Muscle of arm (tissue), 12 donors: Measurements from ENCODE around the gene NDST1. TPM values are rescaled to one million over a fixed set of nuclear protein-coding genes. Genes with fewer than 3 reads are reported as not detected.

Experiments used
- DNase-seq: peaks from one replicate; pipeline ENCODE4 v3.0.0-alpha.2; 2013
- polyA plus RNA-seq, 12 donors: library from polyadenylated mRNA; unstranded; fragments of 120-200 nt; gene quantifications; one replicate each; pipeline ENCODE4 v1.2.1, GENCODE V29; 2013; ENCODE audit not compliant: insufficient read length in 12 of 12

The NDST1 gene
- polyA plus RNA-seq, 12 donors, result 40.2 to 56.1 (median 46.8) TPM; not detected in 1

DNA sequence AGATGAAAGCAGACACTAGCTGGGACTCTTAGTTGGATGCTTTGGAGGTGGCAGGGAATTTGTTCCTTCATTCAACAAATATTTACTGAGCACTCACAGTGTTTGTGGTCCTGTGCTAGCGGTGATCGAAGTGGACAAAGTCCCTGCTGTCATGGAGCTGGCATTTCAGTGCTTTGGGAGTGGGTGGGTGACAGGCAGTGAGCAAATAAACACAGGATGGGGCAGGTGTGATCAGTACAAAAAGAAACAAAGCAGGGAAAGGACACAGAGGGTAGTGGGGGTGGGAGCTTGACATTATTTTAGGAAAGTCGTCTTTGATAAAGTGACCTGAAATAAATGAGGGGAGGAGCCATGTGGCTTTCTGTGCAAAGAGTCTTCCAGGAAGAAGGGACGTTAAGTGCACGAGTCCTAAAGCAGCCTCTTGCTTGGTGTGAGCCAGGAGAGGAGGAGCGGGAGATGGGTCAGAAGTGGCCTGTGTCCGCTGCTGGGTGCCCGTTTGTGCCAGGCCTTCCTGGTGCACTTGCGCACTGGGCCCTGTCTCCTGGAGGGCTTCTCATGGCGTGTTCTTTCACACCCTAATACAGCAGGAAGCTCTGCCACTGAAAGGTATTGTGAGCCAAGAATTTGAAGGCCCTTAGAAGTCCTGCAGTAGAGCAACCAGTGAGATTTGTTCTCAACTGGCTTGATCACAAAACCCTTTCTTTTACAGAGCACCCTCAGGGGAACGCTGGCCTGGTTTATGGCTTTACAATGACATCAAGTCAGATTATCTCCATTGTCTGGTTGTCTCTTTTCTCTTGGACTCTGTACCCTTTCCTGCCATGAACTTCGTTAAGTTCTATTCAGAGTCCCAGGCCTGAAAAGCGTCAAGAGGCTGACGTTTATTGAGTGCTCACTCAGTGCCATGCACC, 14.8 kb downstream of the NDST1 start:
- DNase-seq, result no peak

DNA sequence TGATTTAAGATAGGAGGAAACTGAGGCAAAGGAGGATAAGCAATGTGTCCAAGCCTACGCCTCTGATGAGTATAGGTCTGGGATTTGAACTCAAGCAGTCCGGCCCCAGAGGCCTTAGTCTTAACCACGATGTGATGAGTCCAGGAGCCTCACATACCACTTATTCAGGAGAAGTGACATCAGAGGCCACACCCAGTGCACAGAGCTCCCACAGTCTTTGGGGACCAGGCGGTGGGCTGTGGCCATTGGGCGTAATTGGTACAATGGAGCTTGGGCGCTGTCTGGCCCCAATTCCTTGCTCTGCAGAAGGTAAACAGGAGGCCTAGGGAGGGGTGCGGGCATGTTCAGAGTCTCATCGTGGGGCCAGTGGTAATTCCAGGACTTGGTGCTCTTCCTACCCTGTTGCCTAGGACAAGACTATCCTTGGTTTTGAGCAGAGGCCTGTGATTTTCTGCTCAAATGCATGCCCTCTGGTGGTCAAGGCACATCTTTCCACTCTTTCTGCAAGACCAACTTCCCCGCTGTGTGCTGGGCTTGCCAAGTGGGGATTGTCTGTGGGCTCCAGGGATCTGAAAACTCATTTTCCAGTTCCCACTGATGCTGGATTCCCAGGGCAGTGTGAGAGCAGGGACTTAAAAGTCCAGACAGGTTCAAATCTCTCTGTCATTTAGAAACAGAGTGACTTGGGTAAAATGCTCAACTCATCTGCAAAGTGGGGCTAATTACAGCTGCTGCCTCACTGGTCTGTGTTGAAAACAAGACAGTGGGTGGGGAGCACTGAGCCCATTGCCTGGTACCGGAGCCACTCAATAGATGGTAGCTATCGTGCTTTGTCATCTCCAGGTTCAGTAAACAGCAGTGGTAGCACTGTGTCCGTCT, 15.8 kb downstream of the NDST1 start:
- peak; percentile 57 for DNase-seq

DNA sequence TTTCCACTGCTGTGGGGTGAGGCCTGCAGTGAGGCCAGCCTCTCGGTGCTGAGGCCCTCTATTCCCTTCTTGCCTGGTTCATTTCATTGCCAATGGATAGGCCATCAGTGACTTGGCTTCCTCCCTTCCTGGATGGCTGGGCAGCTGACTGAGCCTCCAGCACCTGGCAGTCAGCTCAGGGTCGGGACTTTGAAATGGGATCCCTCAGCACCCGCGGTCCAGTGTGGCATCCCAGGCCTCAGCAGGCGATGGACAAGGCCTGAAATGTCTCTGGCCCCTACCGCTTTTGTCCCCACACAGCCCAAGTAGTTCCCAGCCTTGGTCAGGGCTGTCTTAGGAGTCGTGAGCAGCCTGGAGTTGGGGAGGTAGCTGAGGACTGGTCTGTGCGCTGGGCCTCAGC, 17.2 kb downstream of the NDST1 start:
- no peak for DNase-seq

DNA sequence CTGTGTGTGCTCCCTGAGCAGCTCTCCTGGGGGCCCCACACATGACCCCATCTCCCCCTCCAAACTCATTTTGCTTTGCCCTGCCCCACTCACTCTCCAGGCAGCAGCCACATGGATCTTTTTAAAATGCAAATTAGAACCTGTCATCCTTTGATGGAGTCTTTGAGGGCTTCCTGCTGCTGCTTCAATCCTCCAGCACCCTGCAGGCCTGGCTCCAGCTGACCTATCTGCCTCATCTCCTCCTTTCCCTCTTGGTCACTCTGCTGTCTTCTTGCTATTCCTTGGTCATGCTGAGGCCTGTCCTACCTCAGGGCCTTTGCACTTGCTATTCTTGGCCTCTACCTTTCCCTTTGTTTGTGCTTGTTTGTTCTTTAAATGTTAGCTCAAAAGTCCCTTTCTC, 17.9 kb downstream of the NDST1 start:
- no peak for DNase-seq

DNA sequence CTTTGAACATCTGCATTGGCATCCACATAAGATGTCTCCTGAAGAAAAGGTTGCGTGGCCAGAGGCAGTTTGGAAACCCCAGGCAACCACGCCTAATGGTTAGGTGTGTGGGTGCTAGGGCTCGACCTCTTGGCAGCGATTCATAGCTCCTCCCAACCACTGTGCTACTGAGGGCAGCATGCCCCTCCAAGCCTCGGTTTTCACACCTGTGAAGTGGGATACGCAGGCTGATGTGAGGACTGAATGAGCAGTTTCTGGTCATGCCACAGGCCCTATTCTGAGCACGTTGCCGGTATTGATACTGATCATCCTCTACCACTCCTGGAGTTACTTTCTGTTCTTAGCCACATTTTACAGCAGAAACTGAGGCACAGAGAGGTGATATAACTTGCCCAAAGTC, 19.1 kb downstream of the NDST1 start:
- no peak for DNase-seq

DNA sequence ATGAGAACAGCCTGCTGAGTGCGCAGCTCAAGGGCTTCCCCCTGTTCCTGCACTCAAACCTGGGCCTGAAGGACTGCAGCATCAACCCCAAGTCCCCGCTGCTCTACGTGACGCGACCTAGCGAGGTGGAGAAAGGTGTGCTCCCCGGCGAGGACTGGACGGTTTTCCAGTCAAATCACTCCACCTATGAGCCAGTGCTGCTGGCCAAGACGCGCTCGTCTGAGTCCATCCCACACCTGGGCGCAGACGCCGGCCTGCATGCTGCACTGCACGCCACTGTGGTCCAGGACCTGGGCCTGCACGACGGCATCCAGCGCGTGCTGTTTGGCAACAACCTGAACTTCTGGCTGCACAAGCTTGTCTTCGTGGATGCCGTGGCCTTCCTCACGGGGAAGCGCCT, 19.9 kb downstream of the NDST1 start:
- DNase-seq, result no peak

DNA sequence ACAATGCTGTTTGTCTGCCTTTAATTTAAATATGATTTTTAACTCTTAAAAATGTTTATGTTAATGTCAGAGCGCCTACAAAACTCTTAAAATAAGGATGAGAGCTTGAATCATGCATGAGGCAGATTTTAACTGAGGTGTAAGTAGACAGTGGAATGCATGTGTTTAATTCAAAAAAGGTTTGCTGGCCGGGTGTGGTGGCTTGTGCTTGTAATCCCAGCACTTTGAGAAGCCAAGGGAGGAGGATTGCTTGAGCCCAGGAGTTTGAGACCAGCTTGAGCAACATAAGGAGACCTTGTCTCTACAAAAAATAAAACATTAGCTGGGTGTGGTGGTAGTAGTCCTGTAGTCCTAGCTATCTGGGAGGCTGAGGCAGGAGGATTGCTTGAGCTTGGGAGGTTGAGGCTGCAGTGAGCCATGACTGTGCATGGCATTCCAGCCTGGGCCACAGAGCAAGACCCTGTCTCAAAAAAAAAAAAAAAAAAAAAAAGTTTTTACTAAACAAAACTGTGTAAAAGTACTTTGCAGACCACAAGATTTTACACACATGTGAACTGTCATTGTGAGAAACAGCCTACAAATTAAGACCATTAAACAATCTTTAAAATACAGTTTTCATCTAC, 21.1 kb downstream of the NDST1 start:
- DNase-seq, result no peak

DNA sequence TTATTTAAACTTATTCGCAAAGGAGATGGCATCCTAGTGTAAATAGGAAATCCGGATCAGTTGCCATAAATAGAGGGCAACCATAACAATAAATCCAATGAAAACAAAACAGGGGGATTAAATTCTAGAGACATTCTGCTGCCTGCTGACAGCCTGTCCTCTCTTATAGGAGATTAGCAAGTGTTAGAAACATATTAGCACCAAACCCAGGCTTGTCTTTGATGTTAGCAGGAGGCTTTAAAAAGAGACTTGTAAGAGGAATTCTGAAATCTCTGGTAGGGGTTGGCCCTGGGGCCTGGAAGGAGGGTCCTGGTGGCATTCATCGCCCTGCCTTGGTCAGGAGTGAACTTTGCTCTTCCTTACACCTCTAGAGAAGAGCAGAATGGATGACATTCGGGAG, 21.6 kb downstream of the NDST1 start:
- no peak for DNase-seq

DNA sequence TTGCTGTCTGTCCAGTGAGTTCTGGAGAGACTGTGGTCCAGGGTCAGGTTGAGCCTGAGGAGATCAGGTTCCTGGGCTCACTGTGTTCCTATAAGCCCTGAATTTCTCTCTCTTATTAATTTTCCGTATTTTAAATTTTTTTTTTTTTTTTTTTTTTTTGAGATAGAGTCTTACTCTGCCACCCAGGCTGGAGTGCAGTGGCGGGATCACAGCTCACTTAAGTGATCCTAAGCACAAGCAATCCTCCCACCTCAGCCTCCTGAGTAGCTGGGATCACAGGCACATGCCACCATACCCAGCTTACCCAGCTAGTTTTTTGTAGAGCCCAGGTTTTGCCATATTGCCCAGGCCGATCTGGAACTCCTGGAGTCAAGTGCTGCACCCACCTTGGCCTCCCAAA, 22.5 kb downstream of the NDST1 start:
- no peak for DNase-seq

DNA sequence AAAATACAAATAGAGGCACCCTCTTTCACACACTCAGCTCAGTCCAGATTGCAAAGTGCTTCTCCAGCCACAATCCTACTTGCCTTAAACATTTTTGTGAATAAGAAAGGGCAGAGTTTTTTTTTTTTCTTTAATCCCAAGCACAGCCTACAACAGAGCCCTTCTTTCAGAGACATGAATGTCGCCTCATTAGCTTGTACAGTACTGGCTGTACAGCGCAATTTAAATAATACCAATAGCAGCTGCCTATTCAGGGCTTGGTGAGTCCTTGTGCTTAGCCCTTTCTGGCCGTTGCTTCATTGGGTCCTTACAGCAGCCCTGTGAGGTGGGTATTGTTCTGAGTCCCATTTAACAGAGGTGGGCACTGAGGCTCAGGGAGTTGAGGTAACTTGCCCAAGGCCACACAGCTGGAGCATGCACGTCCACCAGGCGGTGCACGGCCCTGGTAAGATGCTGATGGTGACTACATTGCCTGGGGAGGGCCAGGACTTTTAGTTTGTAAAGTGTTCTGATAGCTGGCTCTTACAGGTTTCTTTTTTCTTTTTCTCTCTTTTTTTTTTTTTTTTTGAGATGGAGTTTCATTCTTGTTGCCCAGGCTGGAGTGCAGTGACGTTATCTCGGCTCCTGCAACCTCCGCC, 23.1 kb downstream of the NDST1 start:
- DNase-seq, result no peak

DNA sequence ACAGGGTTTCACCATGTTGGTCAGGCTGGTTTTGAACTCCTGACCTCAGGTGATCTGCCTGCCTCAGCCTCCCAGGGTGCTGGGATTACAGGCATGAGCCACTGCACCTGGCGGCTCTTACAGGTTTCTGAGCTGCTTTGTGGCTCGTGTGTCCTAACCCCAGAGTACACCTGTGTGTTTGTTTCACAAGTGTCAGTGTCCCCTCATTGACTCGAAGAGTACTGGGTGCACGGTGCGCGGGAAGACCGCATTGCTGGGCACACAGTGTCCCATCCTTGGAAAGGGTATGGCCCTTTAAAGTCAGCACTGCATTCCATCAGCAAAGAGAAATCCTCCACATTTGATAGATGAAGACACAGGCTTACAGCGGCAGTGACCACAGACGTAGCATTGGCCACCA, 23.8 kb downstream of the NDST1 start:
- no peak for DNase-seq

DNA sequence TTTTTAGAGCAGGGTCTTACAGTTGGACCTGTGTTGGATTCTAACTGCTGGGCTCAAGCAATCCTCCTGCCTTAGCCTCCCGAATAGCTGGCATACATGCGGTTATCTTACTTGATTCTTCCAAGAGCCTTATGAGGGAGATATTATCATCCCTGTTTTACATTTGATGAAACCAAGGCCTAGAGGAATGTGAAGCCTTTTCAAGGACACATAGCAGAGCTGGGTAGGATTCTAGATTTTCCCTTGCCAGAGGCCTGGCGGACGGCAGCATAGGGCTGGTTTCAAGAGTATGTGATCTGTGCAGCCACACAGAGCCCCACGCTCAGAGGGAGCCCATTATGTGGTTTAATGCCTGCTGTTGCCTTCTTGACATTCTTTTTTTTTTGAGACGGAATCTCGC, 24.2 kb downstream of the NDST1 start:
- no peak for DNase-seq

DNA sequence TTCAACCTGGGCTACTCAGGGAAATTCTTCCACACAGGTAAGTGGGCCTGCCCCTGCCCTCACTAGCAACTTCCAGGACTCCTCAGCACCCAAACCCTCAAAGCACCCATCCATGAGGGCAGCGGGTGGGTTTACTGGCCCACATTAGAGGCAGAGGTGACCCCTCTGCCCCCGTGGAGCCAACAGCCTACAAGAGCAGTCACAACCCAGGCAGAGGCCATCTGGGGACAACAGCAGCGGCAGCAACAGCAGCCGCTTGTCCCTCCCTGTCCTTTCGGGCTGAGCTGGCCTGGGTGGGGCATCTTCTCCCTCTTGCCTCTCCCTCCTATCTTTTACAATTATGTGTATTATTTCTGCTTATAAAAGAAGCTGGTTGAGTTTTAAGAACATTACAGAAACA, 25.1 kb downstream of the NDST1 start:
- DNase-seq, result no peak

DNA sequence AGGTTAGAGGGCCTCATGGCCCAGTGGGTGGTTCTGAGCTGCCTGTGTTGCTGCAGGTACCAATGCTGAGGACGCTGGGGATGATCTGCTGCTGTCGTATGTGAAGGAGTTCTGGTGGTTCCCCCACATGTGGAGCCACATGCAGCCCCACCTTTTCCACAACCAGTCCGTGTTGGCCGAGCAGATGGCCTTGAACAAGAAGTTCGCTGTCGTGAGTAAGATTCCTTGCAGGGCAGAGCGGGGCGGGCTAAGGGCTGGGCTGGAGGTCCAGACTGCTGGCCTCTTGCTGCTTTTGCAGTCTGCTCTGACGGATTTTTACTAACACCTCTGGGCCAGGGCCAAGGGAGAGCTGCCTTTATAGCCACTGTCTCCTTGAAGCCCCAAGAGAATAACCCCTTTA, 26.9 kb downstream of the NDST1 start:
- DNase-seq, result no peak

DNA sequence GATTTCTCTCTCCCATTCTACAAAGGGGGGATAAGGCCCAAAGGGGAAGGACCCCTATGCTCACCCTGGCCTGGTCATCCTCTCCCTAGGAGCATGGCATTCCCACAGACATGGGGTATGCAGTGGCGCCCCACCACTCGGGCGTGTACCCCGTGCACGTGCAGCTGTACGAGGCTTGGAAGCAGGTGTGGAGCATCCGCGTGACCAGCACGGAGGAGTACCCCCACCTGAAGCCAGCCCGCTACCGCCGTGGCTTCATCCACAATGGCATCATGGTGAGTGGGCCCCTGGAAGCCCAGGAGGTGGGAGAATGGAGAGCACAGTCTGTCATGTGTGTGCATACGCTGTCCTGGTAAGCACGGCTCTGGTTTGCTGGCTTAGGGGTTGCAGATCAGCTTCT, 27.7 kb downstream of the NDST1 start:
- DNase-seq, result no peak

DNA sequence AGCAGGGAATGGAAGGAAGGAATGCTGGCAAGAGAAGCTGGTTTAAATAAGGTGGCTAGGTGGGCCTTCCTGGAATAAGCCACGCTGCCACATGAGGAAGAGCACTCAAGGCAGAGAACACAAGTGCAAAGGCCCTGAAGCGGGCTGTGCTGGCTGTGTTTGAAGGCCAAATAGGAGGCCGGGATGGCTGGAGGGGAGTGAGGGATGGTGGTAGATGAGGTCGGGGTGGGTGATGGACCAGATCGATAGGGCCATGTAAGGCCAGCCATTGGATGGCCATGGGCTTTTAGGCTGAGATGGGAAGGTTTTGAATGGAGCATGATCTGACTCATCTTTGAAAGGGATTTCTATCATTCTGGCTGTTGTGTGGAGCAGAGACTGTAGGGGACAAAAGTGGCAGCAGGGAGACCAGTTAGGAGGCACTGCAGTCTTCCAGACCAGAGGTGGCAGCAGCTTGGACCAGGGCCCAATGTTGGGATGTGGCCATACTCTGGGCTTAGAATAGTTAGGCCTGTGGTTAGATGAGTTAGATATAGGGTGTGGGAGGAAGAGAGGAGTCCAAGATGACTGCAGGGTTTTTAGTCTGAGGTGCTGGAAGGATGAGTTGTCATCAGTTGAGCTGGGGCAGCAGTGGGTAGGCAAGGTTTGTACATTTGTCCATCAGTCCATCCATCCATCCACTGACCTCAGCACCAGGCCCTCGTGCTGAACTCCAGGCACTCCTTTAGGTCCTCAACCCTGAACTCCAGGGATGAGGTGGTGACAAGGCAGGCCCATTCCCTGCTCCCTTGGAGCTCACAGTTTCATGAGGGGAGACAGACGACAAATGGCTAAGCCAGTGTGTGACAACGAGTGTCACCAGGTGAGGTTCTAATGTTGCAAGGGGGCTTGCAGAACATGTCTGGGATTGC, 30.3 kb downstream of the NDST1 start:
- DNase-seq, result no peak

DNA sequence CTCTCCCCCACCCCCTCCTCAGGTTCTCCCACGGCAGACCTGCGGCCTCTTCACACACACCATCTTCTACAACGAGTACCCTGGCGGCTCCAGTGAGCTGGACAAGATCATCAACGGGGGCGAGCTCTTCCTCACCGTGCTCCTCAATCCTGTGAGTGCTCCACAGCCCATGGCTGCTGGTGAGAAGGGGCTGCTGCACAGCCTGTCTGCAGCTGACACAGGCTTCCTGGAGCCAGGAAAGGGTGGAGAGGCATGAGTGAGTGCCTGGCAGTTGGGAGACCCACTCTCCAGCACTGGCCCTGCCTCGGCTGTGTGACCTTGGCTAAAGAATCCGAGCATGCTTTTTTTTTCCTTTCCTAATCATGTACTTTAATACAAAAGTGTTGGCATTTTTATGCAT, 31.3 kb downstream of the NDST1 start:
- DNase-seq, result no peak

DNA sequence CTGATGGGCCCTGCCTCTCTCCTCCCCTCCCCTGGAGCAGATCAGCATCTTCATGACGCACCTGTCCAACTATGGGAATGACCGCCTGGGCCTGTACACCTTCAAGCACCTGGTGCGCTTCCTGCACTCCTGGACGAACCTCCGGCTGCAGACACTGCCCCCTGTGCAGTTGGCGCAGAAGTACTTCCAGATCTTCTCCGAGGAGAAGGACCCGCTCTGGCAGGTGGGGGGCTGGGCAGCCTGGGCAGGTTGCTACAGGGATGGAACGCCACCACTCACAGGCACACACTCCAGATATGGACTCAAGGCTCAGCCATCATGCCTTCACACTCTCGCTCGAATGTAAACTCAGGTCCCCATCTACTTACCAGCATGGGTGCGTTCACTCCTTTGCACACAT, 32.1 kb downstream of the NDST1 start:
- DNase-seq, result no peak

DNA sequence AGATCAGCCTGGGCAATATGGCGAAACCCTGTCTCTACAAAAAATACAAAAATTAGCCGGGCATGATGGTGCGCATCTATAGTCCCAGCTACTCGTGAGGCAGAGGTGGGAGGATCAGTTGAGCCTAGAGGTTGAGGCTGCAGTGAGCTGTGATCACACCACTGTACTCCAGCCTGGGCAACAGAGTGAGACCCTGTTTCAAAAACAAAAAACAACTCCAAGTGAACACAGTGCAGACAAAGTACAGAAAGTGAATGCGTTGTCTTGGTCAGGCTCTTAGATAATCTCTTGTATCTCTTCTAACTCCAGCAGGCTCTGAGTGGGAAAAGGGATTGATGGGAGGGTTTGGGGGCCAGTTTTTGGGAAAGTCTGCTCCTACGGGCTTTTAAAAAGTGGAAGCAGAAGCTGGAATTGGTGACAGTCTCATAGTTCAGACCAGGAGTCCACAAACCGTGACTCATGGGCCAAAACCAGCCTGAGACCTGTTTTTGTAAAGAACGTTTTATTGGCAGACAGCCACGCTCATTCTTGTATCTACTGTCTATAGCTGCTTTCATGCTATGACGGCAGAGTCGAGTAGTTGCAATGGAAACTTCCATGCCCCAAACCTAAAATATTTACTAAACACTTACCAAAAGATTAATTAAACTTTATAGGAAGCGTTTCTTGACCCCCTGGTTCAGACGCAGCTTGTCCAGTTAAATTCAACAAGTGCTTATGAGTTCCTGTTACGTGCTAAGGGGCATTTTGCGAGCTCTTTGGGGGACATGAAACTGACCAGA, 32.9 kb downstream of the NDST1 start:
- no peak for DNase-seq

DNA sequence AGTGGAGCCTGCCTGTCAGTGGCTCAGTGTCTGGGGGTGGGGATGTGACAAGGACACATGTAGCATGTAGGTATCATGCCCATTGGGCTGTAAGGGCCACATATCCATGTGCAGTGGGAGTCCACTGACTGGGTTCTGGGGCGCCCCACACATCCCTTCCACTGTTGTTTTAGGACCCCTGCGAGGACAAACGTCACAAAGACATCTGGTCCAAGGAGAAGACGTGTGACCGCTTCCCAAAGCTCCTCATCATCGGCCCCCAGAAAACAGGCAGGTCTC, 33.4 kb downstream of the NDST1 start:
- no peak for DNase-seq
